BE2C (cell line): ENCODE results near the gene BCL2L13.

Experiments
- DNase-seq: peaks from one replicate; pipeline ENCODE4 v3.0.0-alpha.2; 2020
- H3K27me3 ChIP-seq: fragments of 250-450 bp; sonication (Bioruptor Pico); 2 replicates; pipeline ENCODE4 v1.5.1; 2020; ENCODE audit warnings: mild to moderate bottlenecking
- H3K36me3 ChIP-seq: fragments of 250-450 bp; sonication (Bioruptor Pico); 2 replicates; pipeline ENCODE4 v1.5.1; 2020; ENCODE audit warnings: mild to moderate bottlenecking
- H3K4me1 ChIP-seq: fragments of 250-450 bp; sonication (Bioruptor Pico); 2 replicates; pipeline ENCODE4 v1.5.1; 2020
- H3K4me3 ChIP-seq: 2 replicates; pipeline ENCODE4 v1.5.1; 2011; ENCODE audit warnings: low read depth, low read length
- H3K9me3 ChIP-seq: fragments of 250-450 bp; sonication (Bioruptor Pico); 2 replicates; pipeline ENCODE4 v1.5.1; 2020
- TF ChIP-seq, protein P1 (sequence below): IDR thresholded peaks from 2 replicates; pipeline ENCODE4 v1.5.1; 2012; ENCODE audit warnings: mild to moderate bottlenecking, low read depth, low read length

The BCL2L13 gene

DNA sequence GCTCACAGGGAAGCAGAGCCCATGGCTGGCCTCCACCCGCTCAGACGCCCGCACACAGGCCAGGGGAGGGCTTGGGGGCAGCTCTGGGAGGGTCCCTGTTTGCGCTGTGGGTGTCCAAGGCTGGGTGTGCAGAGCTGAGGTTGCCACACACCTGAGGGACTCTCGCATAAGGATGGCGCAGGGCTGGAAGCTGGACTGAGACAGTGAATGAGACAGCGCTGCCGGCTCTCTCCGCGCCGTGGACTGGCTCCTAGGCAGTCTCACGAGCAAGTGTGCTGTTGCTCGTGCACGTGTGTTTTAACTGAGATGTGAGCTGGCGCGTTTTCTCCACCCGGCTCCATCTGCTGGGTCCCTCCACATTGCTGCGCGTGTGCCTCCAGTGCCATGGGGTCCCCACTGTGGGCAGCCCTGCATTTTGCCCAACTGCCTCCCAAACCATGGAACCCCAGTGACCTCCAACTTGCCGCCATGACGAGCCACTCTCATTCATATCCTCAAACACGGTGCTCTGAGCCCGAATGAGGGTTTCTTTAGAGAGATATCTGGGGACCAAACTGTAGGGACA is 139.9 kb downstream of the BCL2L13 start:
- Histone ChIP-seq H3K4me1 (peaks cover 37% of the 10 kb centered on the region), H3K9me3 (no peaks in the 10 kb centered on the region), H3K36me3 (no peaks in the 10 kb centered on the region), H3K4me3 (no peak overlapping the region), H3K27me3 (no peaks in the 10 kb centered on the region)
- no peak for DNase-seq
- TF ChIP-seq, protein P1, sequence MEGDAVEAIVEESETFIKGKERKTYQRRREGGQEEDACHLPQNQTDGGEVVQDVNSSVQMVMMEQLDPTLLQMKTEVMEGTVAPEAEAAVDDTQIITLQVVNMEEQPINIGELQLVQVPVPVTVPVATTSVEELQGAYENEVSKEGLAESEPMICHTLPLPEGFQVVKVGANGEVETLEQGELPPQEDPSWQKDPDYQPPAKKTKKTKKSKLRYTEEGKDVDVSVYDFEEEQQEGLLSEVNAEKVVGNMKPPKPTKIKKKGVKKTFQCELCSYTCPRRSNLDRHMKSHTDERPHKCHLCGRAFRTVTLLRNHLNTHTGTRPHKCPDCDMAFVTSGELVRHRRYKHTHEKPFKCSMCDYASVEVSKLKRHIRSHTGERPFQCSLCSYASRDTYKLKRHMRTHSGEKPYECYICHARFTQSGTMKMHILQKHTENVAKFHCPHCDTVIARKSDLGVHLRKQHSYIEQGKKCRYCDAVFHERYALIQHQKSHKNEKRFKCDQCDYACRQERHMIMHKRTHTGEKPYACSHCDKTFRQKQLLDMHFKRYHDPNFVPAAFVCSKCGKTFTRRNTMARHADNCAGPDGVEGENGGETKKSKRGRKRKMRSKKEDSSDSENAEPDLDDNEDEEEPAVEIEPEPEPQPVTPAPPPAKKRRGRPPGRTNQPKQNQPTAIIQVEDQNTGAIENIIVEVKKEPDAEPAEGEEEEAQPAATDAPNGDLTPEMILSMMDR, result no peak

- DNase-seq, result peak; percentile 53
- TF ChIP-seq, protein P1, result no peak
- no peaks in the 10 kb centered on the region for H3K9me3 ChIP-seq
- H3K4me3 ChIP-seq, result no peak overlapping the region
- H3K27me3 ChIP-seq, result no peaks in the 10 kb centered on the region
- H3K36me3 ChIP-seq, result no peaks in the 10 kb centered on the region
- peaks cover 43% of the 10 kb centered on the region for H3K4me1 ChIP-seq
Measured at GRCh38 chr22:17779286-17780115, 140.9 kb downstream of the BCL2L13 start.

GRCh38 chr22:17780116-17780740 is 141.7 kb downstream of the BCL2L13 start:
- Histone ChIP-seq H3K27me3 (no peaks in the 10 kb centered on the region), H3K9me3 (no peaks in the 10 kb centered on the region), H3K4me3 (no peak overlapping the region), H3K36me3 (no peaks in the 10 kb centered on the region), H3K4me1 (peaks cover 38% of the 10 kb centered on the region)
- TF ChIP-seq, protein P1, result no peak
- DNase-seq, result no peak
